ENCODE results near the gene CYBB. TPM values are rescaled to one million over a fixed set of nuclear protein-coding genes. Genes with fewer than 3 reads are reported as not detected.

CYBB gene
- polyA plus RNA-seq, 2 of the 4 experiments (the other 2 are of a cell fraction): 0.04 to 0.12 TPM

GRCh38 chrX:37809970-37810369 lies 30.1 kb downstream of the CYBB start:
- CTCF ChIA-PET: interaction anchor here (1.3 kb wide), 1 partner anchor 15 kb away, joined by 3 read pairs; no protein-coding TSS in a partner anchor
- Histone ChIP-seq H3K4me2 (no peak overlapping the region), H3K4me3 (no peak overlapping the region), H3K9me3 (no peaks in the 10 kb centered on the region), H3K27ac (no peak overlapping the region), H3K4me1 (no peaks in the 10 kb centered on the region)
- ATAC-seq: no peak
- POLR2A ChIA-PET: no interaction called here
- DNase-seq (ENCODE audit: low read depth in 1 of 2, low spot score in 1 of 2): no peak
- no peak for TF ChIP-seq EP300 (IDR thresholded peaks at IDR 0.05)
- no peak for TF ChIP-seq MYC (IDR thresholded peaks at IDR 0.05; ENCODE audit: borderline replicate concordance, low read length)
- TF ChIP-seq BHLHE40 (IDR thresholded peaks at IDR 0.05; ENCODE audit: low read depth, low read length): no peak
- no peak for TF ChIP-seq FOXS1 (CRISPR knock-in tag; IDR thresholded peaks at IDR 0.05)
- TF ChIP-seq PHF8 (IDR thresholded peaks at IDR 0.05; ENCODE audit: borderline replicate concordance, low read depth): no peak
- TF ChIP-seq, protein P1, sequence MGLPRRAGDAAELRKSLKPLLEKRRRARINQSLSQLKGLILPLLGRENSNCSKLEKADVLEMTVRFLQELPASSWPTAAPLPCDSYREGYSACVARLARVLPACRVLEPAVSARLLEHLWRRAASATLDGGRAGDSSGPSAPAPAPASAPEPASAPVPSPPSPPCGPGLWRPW (IDR thresholded peaks at IDR 0.05): no peak
- no peak for TF ChIP-seq JUNB (IDR thresholded peaks at IDR 0.05)
- TF ChIP-seq ELK1 (IDR thresholded peaks at IDR 0.05; ENCODE audit: low read depth, low read length): no peak
- TF ChIP-seq NFE2L2 (conservative IDR thresholded peaks at IDR 0.05; ENCODE audit: low read length): no peak
- TF ChIP-seq RFX5 (IDR thresholded peaks at IDR 0.05): no peak
- TF ChIP-seq, protein P2, sequence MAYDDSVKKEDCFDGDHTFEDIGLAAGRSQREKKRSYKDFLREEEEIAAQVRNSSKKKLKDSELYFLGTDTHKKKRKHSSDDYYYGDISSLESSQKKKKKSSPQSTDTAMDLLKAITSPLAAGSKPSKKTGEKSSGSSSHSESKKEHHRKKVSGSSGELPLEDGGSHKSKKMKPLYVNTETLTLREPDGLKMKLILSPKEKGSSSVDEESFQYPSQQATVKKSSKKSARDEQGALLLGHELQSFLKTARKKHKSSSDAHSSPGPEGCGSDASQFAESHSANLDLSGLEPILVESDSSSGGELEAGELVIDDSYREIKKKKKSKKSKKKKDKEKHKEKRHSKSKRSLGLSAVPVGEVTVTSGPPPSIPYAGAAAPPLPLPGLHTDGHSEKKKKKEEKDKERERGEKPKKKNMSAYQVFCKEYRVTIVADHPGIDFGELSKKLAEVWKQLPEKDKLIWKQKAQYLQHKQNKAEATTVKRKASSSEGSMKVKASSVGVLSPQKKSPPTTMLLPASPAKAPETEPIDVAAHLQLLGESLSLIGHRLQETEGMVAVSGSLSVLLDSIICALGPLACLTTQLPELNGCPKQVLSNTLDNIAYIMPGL (CRISPR knock-in tag; IDR thresholded peaks at IDR 0.05; ENCODE audit: borderline replicate concordance): no peak
- no peak for TF ChIP-seq PBX3 (IDR thresholded peaks at IDR 0.05)
- no peak for TF ChIP-seq KDM1A (IDR thresholded peaks at IDR 0.05; ENCODE audit: low read depth)
- no peak for TF ChIP-seq POLR2A (IDR thresholded peaks at IDR 0.05; ENCODE audit: low read length)
- WGBS (ENCODE audit: missing lambda C conversion rate): 63% methylated on average over 2 of the region's 2 CpGs
- no peak for FAIRE-seq

GRCh38 chrX:37812110-37812509 lies 32.3 kb downstream of the CYBB start:
- no peaks in the 10 kb centered on the region for H3K4me1 ChIP-seq
- no peaks in the 10 kb centered on the region for H3K9me3 ChIP-seq
- no peak for TF ChIP-seq MAFK (IDR thresholded peaks at IDR 0.05; ENCODE audit: partially characterized antibody)
- TF ChIP-seq RCOR1 (IDR thresholded peaks at IDR 0.05; ENCODE audit: low read depth, low read length): no peak
- no peak for TF ChIP-seq KDM1A (IDR thresholded peaks at IDR 0.05; ENCODE audit: low read depth)
- TF ChIP-seq RARB (CRISPR knock-in tag; IDR thresholded peaks at IDR 0.05): no peak
- no peak for TF ChIP-seq JUN (IDR thresholded peaks at IDR 0.05)
- TF ChIP-seq ZFP36 (IDR thresholded peaks at IDR 0.05; ENCODE audit: borderline replicate concordance, partially characterized antibody): no peak
- TF ChIP-seq FOSB (CRISPR knock-in tag; IDR thresholded peaks at IDR 0.05): no peak
- TF ChIP-seq, protein P2 (CRISPR knock-in tag; IDR thresholded peaks at IDR 0.05; ENCODE audit: borderline replicate concordance): no peak
- no peak for TF ChIP-seq CBX2 (IDR thresholded peaks at IDR 0.05; ENCODE audit: borderline replicate concordance, low read depth)
- no peak for TF ChIP-seq FOSL2 (IDR thresholded peaks at IDR 0.05)
- TF ChIP-seq FOSL2 (CRISPR knock-in tag; IDR thresholded peaks at IDR 0.05): no peak
- no peak for TF ChIP-seq HDAC2 (IDR thresholded peaks at IDR 0.05)
- H3K4me2 ChIP-seq: no peak overlapping the region
- H3K4me3 ChIP-seq: no peak overlapping the region
- 10% methylated on average over 1 of the region's 1 CpG for WGBS (ENCODE audit: missing lambda C conversion rate)
- ATAC-seq (no peak), DNase-seq (ENCODE audit: low read depth in 1 of 2, low spot score in 1 of 2) (no peak), FAIRE-seq (no peak)
- ChIA-PET CTCF (interaction anchor here (0.7 to 2.9 kb wide), 2 partner anchors 13 to 40 kb away, joined by 3 to 9 read pairs; no protein-coding TSS in a partner anchor), POLR2A (no interaction called here)
- H3K27ac ChIP-seq: no peak overlapping the region
